WTC11 (cell line): ENCODE measurements around the gene RAB11FIP5. TPM values are rescaled to one million over a fixed set of nuclear protein-coding genes. Genes with fewer than 3 reads are reported as not detected.

Experiments used
- ATAC-seq: fragments of 200-7000 bp; cut with Tn5 transposase; 2 replicates; pipeline ENCODE4 v1.10.0; 2021; ENCODE audit warnings: mild to moderate bottlenecking, moderate library complexity
- CTCF ChIA-PET: fragments of 300-600 bp; sonication (Branson Sonifier 250); formaldehyde crosslinking; loops from one replicate; lab custom pipeline; 2021; ENCODE audit warnings: antibody characterized with exemption; lab: Charles Lee
- POLR2A ChIA-PET: fragments of 350-600 bp; sonication (Branson Sonifier 250); formaldehyde crosslinking; loops from one replicate; lab custom pipeline; 2021; ENCODE audit warnings: antibody characterized with exemption; lab: Charles Lee
- DNase-seq: peaks from one replicate; pipeline ENCODE4 v3.0.0; 2021; ENCODE audit warnings: low spot score
- H3K27ac Mint-ChIP-seq: 2 replicates; pipeline ENCODE4 v1.8.0; 2021; ENCODE audit warnings: mixed read lengths
- H3K27me3 Mint-ChIP-seq: 2 replicates; pipeline ENCODE4 v1.8.0; 2021; ENCODE audit warnings: low read depth, mild to moderate bottlenecking, moderate library complexity, mixed read lengths
- H3K36me3 Mint-ChIP-seq: 2 replicates; pipeline ENCODE4 v1.8.0; 2021; ENCODE audit warnings: mixed read lengths
- H3K4me1 Mint-ChIP-seq: 2 replicates; pipeline ENCODE4 v1.8.0; 2022; ENCODE audit warnings: mixed read lengths
- H3K4me3 Mint-ChIP-seq: 2 replicates; pipeline ENCODE4 v1.8.0; 2021; ENCODE audit warnings: mild to moderate bottlenecking, moderate library complexity, mixed read lengths
- H3K9me3 Mint-ChIP-seq: 2 replicates; pipeline ENCODE4 v1.8.0; 2021; ENCODE audit warnings: mixed read lengths
- CREB1 ChIP-seq: sonication (generic); formaldehyde crosslinking; IDR thresholded peaks from 2 replicates; pipeline ENCODE4 v1.8.0; 2023; ENCODE audit warnings: mild to moderate bottlenecking, missing genetic modification reagents
- CREM ChIP-seq: sonication (generic); formaldehyde crosslinking; IDR thresholded peaks from 2 replicates; pipeline ENCODE4 v1.8.1; 2022; ENCODE audit warnings: mild to moderate bottlenecking, missing genetic modification reagents, moderate library complexity
- GTF2I ChIP-seq: fragments of 250-450 bp; sonication (Bioruptor Pico); conservative IDR thresholded peaks from 2 replicates; pipeline ENCODE4 v1.4.0; 2021; ENCODE audit warnings: mild to moderate bottlenecking
- NR2C2 ChIP-seq: sonication (generic); formaldehyde crosslinking; IDR thresholded peaks from 2 replicates; pipeline ENCODE4 v1.8.0; 2022; ENCODE audit warnings: mild to moderate bottlenecking, missing genetic modification reagents
- NR3C1 ChIP-seq: sonication (generic); formaldehyde crosslinking; conservative IDR thresholded peaks from 2 replicates; pipeline ENCODE4 v1.8.1; 2023; ENCODE audit warnings: low read depth, mild to moderate bottlenecking, missing genetic modification reagents
- RORB ChIP-seq: fragments of 250-450 bp; sonication (Bioruptor Pico); IDR thresholded peaks from 2 replicates; pipeline ENCODE4 v1.9.0; 2021; ENCODE audit warnings: mild to moderate bottlenecking
- SMAD3 ChIP-seq: sonication (generic); formaldehyde crosslinking; IDR thresholded peaks from 2 replicates; pipeline ENCODE4 v1.8.0; 2022; ENCODE audit warnings: missing genetic modification reagents, mild to moderate bottlenecking, borderline replicate concordance
- SP1 ChIP-seq: sonication (generic); formaldehyde crosslinking; conservative IDR thresholded peaks from 2 replicates; pipeline ENCODE4 v1.8.1; 2022; ENCODE audit warnings: missing genetic modification reagents
- TCF7 ChIP-seq: sonication (generic); formaldehyde crosslinking; IDR thresholded peaks from 2 replicates; pipeline ENCODE4 v1.8.0; 2022; ENCODE audit warnings: mild to moderate bottlenecking, low read depth, missing genetic modification reagents, moderate library complexity
- TEAD1 ChIP-seq: sonication (generic); formaldehyde crosslinking; IDR thresholded peaks from 2 replicates; pipeline ENCODE4 v1.8.0; 2022; ENCODE audit warnings: mild to moderate bottlenecking, missing genetic modification reagents
- TEAD4 ChIP-seq: sonication (generic); formaldehyde crosslinking; IDR thresholded peaks from 2 replicates; pipeline ENCODE4 v1.8.0; 2022; ENCODE audit warnings: mild to moderate bottlenecking, missing genetic modification reagents
- TP53 ChIP-seq: sonication (generic); formaldehyde crosslinking; IDR thresholded peaks from 2 replicates; pipeline ENCODE4 v1.8.1; 2023; ENCODE audit warnings: mild to moderate bottlenecking, missing genetic modification reagents
- ZBTB21 ChIP-seq: sonication (generic); formaldehyde crosslinking; IDR thresholded peaks from 2 replicates; pipeline ENCODE4 v1.8.1; 2023; ENCODE audit warnings: mild to moderate bottlenecking, missing genetic modification reagents, borderline replicate concordance
- ZNF138 ChIP-seq: sonication (generic); formaldehyde crosslinking; conservative IDR thresholded peaks from 2 replicates; pipeline ENCODE4 v1.8.1; 2022; ENCODE audit warnings: mild to moderate bottlenecking, moderate library complexity, missing genetic modification reagents
- ZNF416 ChIP-seq: fragments of 250-450 bp; sonication (Bioruptor Pico); IDR thresholded peaks from 2 replicates; pipeline ENCODE4 v1.9.0; 2021; ENCODE audit warnings: mild to moderate bottlenecking, inconsistent platforms
- ZNF671 ChIP-seq: fragments of 250-450 bp; sonication (Bioruptor Pico); IDR thresholded peaks from 2 replicates; pipeline ENCODE4 v1.8.0; 2021; ENCODE audit warnings: mild to moderate bottlenecking
- total RNA-seq: library from RNA; stranded (reverse); gene quantifications from 3 replicates; pipeline ENCODE4 v1.2.3, GENCODE V29; 2021
- TF ChIP-seq, protein P1 (sequence below): sonication (generic); formaldehyde crosslinking; IDR thresholded peaks from 2 replicates; pipeline ENCODE4 v1.8.0; 2022; ENCODE audit warnings: mild to moderate bottlenecking, missing genetic modification reagents
- TF ChIP-seq, protein P2 (sequence below): sonication (generic); formaldehyde crosslinking; IDR thresholded peaks from 2 replicates; pipeline ENCODE4 v1.8.1; 2023; ENCODE audit warnings: mild to moderate bottlenecking, missing genetic modification reagents, moderate library complexity
- TF ChIP-seq, protein P3 (sequence below): fragments of 250-450 bp; sonication (Bioruptor Pico); IDR thresholded peaks from 2 replicates; pipeline ENCODE4 v2.1.2; 2022; ENCODE audit warnings: mild to moderate bottlenecking, moderate library complexity
- TF ChIP-seq, protein P4 (sequence below): fragments of 250-450 bp; sonication (Bioruptor Pico); IDR thresholded peaks from 2 replicates; pipeline ENCODE4 v1.9.0; 2021; ENCODE audit warnings: moderate library complexity, mild to moderate bottlenecking, inconsistent platforms, borderline replicate concordance
- TF ChIP-seq, protein P5 (sequence below): sonication (generic); formaldehyde crosslinking; IDR thresholded peaks from 2 replicates; pipeline ENCODE4 v1.8.1; 2023; ENCODE audit warnings: mild to moderate bottlenecking, moderate library complexity, missing genetic modification reagents
- TF ChIP-seq, protein P6 (sequence below): sonication (generic); formaldehyde crosslinking; conservative IDR thresholded peaks from 2 replicates; pipeline ENCODE4 v1.8.1; 2023; ENCODE audit warnings: mild to moderate bottlenecking, low read depth, missing genetic modification reagents, moderate library complexity

Gene RAB11FIP5
- total RNA-seq, 1 experiment from 2014 or later = 16.0 TPM

DNA sequence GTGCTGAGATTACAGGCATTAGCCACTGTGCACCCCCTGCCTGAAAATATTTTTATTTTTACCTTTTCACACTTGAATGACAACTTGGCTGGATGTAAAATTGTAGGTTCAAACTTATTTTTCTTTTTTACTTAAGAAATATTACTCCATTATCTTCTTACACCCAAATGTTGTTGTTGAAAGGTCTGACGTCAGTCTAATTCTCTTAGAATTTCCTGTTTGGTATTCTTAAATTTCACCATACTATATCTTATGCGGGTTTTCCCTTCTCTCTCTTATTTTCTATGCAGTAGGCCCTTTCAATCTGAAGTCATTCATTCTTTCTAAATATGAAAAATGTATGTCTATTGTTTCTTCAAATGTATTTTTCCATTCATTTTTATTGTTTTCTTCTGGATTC, 29.1 kb upstream of the RAB11FIP5 start:
- no peak for DNase-seq
- ChIA-PET CTCF (interaction anchor here (1.8 kb wide), 1 partner anchor 15 kb away, joined by 6 read pairs; no protein-coding TSS in a partner anchor), POLR2A (no interaction called here)
- Mint-ChIP-seq H3K4me3 (no peak overlapping the region), H3K36me3 (no peaks in the 10 kb centered on the region), H3K27ac (no peak overlapping the region), H3K27me3 (peaks cover 10% of the 10 kb centered on the region), H3K4me1 (0 out of 2 replicates have a peak, but pooled peaks cover 3% of the 10 kb centered on the region), H3K9me3 (peaks cover 3% of the 10 kb centered on the region; the same call in 1 of the 2 replicates)
- TF ChIP-seq RORB (CRISPR knock-in tag) (no peak), CREM (CRISPR knock-in tag) (no peak), TCF7 (CRISPR knock-in tag) (no peak), TP53 (CRISPR knock-in tag) (no peak), CREB1 (CRISPR knock-in tag) (no peak), SP1 (CRISPR knock-in tag) (no peak), TEAD4 (CRISPR knock-in tag) (no peak)
- TF ChIP-seq, protein P1, sequence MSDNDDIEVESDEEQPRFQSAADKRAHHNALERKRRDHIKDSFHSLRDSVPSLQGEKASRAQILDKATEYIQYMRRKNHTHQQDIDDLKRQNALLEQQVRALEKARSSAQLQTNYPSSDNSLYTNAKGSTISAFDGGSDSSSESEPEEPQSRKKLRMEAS = no peak
- TF ChIP-seq, protein P2, sequence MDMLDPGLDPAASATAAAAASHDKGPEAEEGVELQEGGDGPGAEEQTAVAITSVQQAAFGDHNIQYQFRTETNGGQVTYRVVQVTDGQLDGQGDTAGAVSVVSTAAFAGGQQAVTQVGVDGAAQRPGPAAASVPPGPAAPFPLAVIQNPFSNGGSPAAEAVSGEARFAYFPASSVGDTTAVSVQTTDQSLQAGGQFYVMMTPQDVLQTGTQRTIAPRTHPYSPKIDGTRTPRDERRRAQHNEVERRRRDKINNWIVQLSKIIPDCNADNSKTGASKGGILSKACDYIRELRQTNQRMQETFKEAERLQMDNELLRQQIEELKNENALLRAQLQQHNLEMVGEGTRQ (CRISPR knock-in tag) = no peak
- TF ChIP-seq, protein P3, sequence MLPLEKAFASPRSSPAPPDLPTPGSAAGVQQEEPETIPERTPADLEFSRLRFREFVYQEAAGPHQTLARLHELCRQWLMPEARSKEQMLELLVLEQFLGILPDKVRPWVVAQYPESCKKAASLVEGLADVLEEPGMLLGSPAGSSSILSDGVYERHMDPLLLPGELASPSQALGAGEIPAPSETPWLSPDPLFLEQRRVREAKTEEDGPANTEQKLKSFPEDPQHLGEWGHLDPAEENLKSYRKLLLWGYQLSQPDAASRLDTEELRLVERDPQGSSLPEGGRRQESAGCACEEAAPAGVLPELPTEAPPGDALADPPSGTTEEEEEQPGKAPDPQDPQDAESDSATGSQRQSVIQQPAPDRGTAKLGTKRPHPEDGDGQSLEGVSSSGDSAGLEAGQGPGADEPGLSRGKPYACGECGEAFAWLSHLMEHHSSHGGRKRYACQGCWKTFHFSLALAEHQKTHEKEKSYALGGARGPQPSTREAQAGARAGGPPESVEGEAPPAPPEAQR (CRISPR knock-in tag) = no peak
- ATAC-seq = no peak

DNA sequence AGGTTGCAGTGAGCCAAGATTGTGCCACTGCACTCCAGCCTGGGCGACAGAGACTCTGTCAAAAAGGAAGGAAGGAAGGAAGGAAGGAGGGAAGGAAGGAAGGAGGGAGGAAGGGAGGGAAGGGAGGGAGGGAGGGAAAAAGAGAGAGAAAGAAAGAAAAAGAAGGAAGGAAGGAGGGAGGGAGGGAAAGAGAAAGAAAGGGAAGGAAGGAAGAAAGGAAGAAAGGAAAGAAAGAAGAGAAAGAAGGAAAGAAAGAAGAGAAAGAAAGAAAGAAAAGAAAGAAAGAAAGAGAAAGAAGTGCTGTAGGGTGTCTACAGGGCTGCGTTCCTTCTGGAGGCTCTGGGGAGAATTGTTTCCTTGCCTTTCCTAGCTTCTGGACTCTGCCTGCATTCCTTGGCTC, 22.5 kb upstream of the RAB11FIP5 start:
- H3K4me3 Mint-ChIP-seq = no peak overlapping the region
- POLR2A ChIA-PET = no interaction called here
- CTCF ChIA-PET = no interaction called here
- DNase-seq = no peak
- no peaks in the 10 kb centered on the region for H3K36me3 Mint-ChIP-seq
- H3K4me1 Mint-ChIP-seq = peaks cover 12% of the 10 kb centered on the region; the same call in 1 of the 2 replicates
- no peak overlapping the region for H3K27ac Mint-ChIP-seq
- TF ChIP-seq ZNF138 (CRISPR knock-in tag) (no peak), NR3C1 (CRISPR knock-in tag) (no peak), ZNF671 (CRISPR knock-in tag) (no peak), TEAD1 (CRISPR knock-in tag) (no peak), TCF7 (CRISPR knock-in tag) (no peak), NR2C2 (no peak)
- TF ChIP-seq, protein P4, sequence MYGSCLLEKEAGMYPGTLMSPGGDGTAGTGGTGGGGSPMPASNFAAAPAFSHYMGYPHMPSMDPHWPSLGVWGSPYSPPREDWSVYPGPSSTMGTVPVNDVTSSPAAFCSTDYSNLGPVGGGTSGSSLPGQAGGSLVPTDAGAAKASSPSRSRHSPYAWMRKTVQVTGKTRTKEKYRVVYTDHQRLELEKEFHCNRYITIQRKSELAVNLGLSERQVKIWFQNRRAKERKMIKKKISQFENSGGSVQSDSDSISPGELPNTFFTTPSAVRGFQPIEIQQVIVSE (CRISPR knock-in tag) = no peak
- H3K27me3 Mint-ChIP-seq = peaks cover 4% of the 10 kb centered on the region
- H3K9me3 Mint-ChIP-seq = peaks cover 3% of the 10 kb centered on the region; the same call in 1 of the 2 replicates
- ATAC-seq = no peak

DNA sequence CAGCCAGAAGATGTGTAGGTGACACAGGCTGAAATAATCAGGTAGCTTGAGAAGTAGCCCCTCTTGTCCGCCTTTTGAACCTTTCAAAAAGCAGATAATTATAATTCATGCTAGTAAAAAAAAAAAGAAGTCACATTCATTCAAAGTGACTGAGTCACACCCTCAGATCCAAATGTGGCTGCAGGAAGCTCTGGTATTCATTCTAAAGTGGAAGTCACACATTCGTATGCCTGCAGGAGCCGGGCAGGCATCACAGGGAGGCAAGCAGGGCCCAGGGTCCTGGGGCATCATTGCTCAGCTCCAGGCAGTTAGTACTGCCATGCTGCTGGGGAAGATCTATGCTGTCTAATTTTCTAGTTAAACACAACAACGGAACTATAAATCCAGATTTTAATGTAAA, 21.7 kb upstream of the RAB11FIP5 start:
- ChIA-PET CTCF (interaction anchor here (0.5 to 1.0 kb wide), 2 partner anchors 43 to 157 kb away, joined by 3 to 5 read pairs; no protein-coding TSS in a partner anchor), POLR2A (no interaction called here)
- no peaks in the 10 kb centered on the region for H3K36me3 Mint-ChIP-seq
- H3K9me3 Mint-ChIP-seq = peaks cover 3% of the 10 kb centered on the region; the same call in 1 of the 2 replicates
- no peak overlapping the region for H3K4me3 Mint-ChIP-seq
- peaks cover 12% of the 10 kb centered on the region; the same call in 1 of the 2 replicates for H3K4me1 Mint-ChIP-seq
- peaks cover 4% of the 10 kb centered on the region for H3K27me3 Mint-ChIP-seq
- DNase-seq (no peak), ATAC-seq (no peak)
- no peak overlapping the region for H3K27ac Mint-ChIP-seq
- no peak for TF ChIP-seq ZBTB21 (CRISPR knock-in tag)
- TF ChIP-seq, protein P5, sequence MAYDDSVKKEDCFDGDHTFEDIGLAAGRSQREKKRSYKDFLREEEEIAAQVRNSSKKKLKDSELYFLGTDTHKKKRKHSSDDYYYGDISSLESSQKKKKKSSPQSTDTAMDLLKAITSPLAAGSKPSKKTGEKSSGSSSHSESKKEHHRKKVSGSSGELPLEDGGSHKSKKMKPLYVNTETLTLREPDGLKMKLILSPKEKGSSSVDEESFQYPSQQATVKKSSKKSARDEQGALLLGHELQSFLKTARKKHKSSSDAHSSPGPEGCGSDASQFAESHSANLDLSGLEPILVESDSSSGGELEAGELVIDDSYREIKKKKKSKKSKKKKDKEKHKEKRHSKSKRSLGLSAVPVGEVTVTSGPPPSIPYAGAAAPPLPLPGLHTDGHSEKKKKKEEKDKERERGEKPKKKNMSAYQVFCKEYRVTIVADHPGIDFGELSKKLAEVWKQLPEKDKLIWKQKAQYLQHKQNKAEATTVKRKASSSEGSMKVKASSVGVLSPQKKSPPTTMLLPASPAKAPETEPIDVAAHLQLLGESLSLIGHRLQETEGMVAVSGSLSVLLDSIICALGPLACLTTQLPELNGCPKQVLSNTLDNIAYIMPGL (CRISPR knock-in tag) = no peak
- TF ChIP-seq SMAD3 (CRISPR knock-in tag) = no peak
- TF ChIP-seq ZNF416 (CRISPR knock-in tag) = no peak
- TF ChIP-seq GTF2I (CRISPR knock-in tag) = no peak
- TF ChIP-seq, protein P6, sequence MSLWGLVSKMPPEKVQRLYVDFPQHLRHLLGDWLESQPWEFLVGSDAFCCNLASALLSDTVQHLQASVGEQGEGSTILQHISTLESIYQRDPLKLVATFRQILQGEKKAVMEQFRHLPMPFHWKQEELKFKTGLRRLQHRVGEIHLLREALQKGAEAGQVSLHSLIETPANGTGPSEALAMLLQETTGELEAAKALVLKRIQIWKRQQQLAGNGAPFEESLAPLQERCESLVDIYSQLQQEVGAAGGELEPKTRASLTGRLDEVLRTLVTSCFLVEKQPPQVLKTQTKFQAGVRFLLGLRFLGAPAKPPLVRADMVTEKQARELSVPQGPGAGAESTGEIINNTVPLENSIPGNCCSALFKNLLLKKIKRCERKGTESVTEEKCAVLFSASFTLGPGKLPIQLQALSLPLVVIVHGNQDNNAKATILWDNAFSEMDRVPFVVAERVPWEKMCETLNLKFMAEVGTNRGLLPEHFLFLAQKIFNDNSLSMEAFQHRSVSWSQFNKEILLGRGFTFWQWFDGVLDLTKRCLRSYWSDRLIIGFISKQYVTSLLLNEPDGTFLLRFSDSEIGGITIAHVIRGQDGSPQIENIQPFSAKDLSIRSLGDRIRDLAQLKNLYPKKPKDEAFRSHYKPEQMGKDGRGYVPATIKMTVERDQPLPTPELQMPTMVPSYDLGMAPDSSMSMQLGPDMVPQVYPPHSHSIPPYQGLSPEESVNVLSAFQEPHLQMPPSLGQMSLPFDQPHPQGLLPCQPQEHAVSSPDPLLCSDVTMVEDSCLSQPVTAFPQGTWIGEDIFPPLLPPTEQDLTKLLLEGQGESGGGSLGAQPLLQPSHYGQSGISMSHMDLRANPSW (CRISPR knock-in tag) = no peak
